ENCODE data around the gene SDC3.

Gene SDC3

DNA sequence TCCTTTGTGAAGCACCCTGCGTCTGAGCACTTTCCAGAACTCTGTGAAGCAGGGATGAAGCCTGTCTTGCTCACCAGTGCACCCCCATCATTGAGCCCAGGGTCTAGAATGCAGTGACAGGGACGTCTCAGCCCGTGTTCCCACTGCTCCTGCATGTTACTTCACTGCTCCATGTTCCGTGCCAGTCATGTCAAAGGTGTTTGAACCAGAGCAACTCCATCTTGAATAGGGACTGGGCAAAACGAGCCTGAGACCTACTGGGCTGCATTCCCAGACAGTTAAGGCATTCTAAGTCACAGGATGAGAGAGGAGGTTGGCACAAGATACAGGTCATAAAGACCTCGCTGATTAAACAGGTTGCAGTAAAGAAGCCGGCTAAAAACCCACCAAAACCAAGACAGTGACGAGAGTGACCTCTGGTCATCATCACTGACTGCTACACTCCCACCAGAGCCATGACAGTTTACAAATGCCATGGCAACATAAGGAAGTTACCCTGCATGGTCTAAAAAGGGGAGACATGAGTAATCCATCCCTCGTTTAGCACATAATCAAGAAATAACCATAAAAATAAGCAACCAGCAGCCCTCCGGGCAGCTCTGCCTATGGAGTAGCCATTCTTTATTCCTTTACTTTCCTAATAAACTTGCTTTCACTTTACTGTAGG is 63.2 kb downstream of the SDC3 start:
- DNase-seq, result no peak

DNA sequence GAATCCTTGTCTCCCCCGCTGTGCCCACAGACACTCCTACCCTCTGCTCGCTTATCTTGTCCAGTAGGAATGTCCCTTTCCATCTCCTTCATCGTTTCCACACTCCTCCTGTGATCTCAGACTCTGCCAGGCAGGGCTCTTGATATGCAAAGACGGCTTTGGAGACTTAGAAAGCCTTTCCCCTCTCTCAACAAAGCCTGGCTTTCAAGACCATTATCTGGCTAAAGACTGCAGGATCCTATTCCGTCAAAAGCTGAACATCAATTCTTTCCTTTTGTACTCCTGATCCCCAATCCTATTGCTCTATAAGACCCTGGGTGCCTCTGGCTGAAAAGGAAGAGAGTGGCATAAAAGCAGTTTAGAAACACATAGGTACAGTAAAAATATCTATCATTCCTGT is 63.9 kb downstream of the SDC3 start:
- no peak for DNase-seq

DNA sequence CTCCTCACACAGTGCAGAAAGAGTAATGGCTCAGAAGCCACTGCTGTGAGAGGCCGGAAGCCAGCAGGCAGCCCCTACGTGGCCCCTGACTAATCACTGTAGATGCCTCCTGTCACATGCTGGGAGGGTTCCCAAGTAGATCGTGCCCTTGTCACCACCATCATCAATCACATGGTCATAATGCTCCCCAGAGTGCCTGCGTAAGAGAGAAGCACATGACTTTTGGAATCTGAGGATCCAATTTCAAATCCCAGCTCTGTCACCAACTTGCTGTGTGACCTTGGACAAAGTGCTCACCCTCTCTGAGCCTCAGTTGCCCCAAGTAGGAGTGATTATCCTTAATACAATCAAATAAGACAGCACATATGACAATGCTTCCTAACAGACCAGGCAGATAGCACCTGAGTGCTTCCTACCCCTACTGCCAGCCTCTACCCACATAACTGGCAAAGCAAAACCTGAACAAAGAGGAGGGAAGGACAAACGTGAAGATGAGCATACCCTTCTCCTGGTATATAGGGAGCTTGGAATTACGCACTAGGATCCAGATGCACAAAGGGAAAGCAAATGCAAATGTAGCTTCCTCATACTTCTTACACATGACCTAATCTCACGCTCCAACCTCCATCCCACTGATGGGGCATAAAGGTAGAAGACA is 65.7 kb downstream of the SDC3 start:
- DNase-seq, result no peak

DNA sequence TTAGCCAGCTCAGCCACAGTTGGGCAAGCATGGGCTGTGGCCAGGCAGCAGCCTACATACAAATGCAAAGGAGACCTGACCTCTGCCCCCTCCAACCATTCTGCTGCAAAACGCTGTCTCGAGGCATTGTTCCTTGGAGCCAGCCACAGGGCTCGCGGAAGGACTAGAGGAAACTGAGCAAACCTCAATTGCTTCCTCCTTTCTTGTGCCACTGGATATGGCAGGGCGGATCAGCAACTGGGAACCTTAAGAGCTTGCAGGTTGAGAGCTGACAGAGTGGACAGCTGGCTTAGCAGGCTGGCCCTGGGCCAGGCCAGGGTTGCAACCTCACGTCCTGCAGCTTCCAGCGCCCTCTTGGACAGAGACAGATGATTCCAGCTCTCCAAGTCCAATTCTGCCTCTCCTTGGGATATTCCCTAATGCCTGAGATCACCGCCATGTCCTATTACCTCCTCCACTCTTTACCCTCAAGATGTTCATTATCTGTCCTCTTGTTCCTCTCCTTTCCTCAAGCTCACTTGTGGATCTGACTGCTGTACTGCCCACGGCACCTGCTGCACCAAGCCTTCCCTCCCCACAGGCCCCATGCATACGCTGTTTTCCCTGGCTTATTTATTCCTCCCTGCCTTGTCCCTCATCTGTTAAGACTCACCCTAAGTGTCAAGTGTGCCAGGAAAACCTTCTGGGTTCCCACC is 67.5 kb downstream of the SDC3 start:
- no peak for DNase-seq

DNA sequence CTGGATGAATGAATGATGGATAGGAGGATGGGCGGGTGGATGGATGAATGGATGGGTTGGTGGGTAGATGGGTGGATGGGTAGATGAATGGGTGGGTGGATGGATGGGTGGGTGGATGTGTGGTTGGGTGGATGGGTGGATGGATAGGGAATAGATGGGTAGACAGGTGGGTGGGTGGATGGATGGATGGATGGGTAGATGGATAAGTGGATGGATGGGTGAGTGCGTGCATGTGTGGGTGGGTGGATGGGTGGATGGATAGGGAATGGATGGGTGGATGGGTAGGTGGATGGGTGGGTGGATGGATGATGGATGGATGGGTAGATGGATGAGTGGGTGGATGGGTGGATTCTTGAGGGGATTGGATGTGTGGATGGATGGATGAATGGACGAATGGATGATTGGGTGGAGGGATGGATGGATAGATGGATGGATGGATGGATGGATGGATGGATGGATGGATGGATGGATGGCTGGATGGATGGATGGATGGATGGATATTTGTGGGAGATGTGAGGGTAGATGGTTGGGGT is 68.7 kb downstream of the SDC3 start:
- no peak for DNase-seq

DNA sequence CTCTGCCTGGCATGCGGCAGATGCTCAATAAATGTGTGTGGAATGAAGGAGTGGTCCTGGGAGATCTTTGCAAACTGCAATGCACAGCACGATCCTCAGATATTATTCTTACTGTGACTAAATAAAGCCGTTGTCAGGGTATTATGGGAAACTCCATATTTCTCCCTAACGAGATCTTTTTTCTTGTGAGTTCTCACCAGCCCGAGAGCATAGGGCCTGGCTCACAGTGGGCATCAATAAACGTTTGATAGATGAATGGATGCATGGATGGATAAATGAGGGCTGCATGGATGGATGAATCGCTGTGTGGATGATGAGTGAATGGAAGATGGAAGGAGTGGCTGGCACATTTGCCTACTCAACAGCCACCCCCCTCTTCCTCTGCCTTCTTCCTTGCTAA is 69.6 kb downstream of the SDC3 start:
- DNase-seq, result no peak

DNA sequence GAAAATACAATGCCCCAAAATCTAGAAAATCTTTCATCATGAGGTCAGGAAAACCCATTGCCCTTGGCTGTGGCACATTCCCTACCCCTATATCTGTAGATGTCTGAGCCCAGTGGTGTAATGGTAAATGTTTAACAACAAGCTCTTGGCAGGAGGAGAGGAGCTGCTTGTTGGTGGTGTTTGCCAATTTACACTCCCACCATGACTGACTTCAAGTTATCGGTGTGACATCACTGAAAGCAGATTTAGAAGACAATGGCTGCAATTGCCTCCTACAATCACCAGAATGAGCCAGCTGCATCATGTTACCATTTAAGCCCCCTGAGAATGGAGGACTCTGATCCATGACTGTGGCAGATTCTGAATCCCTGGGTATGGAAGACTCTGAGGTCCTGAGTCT is 70.9 kb downstream of the SDC3 start:
- no peak for DNase-seq

DNA sequence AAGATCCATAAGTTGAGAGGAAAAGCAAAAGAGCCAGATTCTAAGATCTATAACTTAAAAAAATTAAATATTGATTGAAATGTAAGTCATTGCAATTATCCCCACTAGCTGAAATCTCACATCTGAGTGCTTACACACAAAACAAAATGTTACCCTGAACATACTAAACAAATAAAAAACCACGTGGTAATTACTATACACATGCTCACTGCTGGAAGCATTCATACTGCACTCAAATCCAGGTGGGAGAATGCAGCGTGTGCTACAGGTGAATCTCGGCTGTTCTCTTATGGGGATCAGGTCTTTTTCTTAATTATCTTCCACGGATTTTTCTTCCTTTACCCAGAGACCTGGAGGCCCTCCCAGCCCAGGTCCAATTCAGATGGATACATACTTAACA is 74.3 kb downstream of the SDC3 start:
- no peak for DNase-seq

DNA sequence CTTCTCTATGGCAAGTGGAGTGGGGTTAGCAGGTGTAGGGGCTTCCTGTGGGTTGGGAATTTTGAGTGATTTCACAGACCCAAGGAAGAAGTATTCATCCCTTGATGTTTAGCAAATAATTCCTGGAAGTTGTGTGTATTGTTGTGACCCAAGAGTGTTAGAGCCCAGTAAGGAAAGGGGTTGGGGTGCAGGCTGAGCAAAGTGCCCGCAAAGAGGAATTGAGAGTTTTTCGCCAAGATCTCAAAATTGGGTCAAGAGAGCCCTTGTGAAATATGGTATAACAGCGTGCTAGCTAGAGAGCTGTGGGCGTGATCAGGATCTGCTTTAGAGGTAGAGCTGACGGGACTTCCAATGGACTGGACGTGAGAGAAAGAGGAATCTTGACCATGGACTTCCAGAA is 78.0 kb downstream of the SDC3 start:
- DNase-seq, result no peak

DNA sequence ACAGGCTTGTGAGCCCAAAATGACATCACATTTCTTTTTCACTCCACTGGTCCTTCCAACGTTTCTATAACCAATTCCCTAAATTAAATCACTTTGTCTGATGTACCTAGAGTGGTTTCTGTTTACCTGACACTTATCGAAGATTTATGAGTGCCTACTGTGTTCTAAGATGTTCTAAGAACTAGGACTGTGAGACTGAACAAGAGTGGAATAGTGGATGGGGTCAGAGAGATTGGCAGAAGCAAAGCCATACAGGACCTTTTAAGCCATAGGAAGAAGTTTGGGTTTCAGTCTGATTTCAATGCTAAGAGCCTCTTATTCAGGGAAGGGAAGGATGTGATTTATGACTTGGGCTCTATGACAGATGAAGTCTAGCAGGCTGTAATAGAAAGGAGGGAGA is 78.7 kb downstream of the SDC3 start:
- no peak for DNase-seq

DNA sequence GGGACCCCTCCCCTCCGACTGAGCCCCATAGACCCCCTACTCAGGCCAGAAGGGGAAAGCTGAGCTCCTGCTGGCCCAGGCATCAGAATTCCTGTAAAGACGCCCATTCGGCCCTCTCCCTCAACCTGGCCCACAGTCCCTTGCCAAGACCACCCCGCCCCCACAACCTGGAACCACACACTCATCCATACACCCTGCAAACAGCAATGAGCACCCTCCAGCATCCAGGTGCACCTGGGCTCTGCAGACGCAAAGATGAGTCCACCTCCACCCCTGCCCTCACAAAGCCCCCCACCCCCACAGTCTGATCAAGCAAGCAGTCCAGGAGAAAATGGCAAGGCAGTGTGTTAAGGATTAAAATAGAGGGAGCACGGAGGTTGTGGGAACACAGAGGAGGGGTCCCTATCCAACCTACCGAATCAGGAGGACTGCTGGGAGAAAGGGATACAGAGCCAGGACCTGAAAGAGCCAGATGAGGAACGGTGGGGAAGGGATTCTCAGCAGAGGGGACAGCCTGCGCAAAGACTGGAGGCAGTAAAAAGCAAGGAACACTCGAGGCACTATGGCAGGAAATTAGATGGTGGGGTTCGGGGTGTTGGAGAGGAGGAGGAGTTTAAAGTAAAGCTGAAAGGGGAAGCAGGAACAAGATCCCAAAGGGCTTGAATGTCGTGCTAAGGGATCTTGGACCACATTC is 83.7 kb downstream of the SDC3 start:
- DNase-seq, result no peak

DNA sequence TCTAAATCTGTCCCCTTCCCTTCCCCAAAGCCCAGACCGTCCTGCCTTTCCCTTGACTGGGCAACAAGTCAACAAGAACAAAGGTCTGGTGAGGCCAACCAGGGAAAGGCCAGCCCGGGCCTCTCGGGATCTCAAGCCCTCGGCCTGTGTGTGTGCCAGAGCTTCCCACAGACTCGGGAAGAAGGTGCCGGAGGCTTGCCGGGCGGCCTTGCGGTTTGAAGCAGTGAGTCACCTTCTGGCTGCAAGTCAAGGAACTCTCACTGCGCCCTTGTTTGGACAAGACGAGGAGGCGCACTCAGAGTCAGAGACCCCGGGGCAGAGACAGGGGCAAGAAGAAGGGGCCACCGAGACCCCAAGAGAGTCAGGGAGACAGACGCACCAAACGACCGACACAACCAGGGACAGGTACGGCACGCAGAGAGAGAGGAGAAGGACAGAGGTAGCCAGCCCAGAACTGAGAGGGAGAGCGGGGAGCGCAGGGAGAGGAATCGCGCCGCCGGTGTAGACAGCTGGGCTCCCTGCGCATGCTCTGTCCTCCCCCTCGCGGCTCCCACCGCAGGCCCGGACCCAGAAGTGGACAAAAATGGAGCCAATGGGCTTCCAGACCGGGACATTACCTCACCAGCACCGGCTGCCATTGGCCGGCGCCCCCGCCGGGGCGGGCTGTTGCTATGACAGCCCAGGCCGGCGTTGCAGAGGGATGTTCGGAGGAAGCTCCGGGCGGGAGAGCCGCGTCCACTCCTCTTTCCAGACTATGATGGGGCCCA is 84.4 kb downstream of the SDC3 start:
- DNase-seq, result peak; percentile 35

DNA sequence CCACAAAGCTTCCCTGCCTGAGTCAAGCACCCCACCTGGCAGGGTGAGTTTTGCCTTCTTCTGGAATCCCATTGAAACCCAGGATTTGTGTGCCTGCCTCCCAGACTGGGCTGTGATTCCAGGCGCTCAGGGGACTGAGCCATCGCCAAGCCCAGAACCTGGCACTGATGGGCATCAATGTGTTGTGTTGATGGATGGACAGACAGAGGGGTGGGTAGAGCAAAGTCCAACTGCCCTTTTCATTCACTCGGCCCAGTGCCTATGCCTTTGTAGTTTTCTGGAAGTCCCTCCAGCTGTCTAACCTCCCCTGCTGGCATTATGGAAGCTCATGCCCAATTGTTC is 85.0 kb downstream of the SDC3 start:
- DNase-seq, result no peak

DNA sequence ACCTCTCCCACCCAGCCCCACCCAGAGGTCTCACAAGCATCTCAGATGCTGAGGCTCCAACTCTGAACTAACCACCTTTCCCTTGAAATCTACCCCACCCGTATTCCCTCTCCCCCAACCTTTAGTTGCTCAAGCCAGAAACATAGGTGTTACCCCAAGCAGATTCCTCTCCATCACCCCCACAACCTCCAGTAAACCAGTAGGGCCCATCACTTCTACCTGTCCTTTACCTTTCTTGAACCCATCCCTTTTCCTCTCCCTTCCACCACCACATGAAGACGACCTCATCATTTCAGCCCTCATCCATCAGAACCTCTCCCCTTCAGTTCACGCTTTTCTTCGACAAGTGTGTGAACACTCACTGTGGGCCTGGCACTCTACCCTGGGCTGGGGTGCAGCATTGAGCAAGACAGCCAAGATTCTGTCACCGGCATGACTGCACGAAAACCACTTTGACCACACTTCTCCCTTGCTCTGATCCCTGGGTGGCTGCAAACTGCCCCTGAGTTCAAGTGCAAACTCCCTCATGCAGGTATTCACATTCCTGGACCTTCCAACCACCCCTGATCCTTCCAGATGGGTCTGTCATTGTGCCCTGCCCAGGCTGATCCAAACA is 85.5 kb downstream of the SDC3 start:
- DNase-seq, result no peak

DNA sequence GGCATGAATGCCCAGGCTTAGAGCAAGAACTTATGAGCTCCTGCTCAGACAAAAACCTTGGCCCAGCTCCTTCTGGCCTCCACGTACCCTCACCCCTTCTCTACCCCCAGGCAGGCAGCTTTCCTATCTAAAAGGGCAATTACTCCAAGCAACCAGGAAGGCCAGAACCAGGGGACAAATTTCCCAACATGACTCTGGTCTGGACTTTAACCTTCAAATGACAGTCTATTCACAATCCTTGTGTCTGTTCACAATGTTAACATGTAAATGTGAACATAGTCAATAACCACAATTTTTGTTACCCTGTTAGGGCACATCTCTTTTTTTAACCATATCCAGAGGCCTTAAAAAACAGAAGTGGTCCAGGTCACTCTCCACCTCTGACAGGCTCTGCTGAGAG is 86.6 kb downstream of the SDC3 start:
- DNase-seq, result no peak

DNA sequence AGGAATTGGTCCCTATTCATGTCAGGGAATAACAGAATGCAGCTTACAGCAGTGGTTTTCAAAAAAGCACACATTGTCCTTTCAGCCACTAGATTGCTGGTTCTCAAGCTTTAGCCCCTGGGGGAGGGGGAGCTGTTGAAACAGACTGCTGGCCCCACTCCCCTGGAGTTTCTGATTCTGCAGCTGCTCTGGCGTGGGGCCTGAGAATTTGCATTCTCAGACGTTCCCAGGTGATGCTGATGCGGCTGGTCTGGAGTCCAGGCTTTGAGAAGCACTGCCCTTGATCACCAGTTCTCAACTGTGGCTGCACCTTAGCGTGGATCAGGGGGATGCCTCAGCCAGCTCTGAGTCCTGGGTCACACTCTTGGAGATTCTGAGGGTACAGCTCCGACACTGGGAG is 88.3 kb downstream of the SDC3 start:
- no peak for DNase-seq

All from central memory CD4-positive, alpha-beta T cell (primary cell).